Keratinocyte (primary cell): Measurements from ENCODE around the gene ZBTB20.

Experiments
- EZH2 ChIP-seq: IDR thresholded peaks from one replicate; pipeline ENCODE4 v1.6.1; 2012; ENCODE audit warnings: inconsistent platforms, mild to moderate bottlenecking, low read length, moderate library complexity
- TF ChIP-seq, protein P1 (sequence below), 3 experiments: IDR thresholded peaks in 1 of 3; conservative IDR thresholded peaks in 1 of 3; optimal IDR thresholded peaks in 1 of 3; 2 replicates in 2 of 3; 3 replicates in 1 of 3; pipeline versions ENCODE3 to v1.5.1; 2011; ENCODE audit warnings: low read length in 3 of 3, mild to moderate bottlenecking in 3 of 3, moderate library complexity in 2 of 3, control low read depth in 1 of 3, inconsistent platforms in 1 of 3; ENCODE audit not compliant: insufficient read depth in 2 of 3; ENCODE audit errors: extremely low read depth in 1 of 3

DNA sequence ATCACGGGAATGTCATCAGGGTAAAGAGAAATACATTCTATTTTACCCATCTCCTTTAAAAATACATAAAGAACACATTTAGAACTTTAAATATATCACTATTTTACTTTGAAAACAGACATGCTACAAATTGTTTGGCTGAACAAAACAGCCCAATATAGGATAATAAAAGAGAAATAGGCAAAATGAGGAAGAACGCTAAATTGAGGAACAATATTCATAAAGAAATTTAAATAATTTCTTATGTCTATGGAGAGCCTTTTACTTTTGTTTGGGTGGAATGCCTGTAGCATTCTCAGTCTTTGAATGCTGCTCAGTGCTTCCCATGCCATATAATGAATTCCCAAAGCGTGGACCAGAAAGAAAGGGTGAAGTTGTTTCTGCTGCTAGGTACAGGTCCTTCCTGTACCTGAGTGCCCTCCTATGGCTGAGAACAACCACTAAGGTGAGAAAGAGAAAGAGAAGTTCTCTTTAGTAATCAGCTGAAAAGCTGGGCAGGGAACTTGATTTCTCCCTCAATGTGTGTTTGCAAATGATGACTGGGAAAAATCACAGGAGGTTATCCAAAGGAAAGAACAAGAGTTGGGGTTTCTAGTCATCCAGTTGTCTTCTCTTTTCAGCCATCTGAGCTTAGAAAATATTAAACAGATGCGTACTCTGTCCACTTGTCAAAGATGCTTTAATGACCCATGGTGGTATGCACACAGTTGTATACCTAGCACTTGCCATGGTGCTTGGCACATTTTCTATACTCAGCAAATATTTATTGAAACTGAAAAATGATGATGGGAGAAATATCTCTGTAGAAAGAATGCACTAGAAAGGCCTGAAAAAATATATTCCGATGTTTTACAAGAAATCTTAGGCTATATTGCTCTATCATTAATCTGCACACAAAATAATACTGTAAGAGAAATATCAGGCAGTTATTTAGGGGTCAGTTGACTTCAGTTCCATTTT, 448.7 kb downstream of the ZBTB20 start:
- TF ChIP-seq, protein P1, sequence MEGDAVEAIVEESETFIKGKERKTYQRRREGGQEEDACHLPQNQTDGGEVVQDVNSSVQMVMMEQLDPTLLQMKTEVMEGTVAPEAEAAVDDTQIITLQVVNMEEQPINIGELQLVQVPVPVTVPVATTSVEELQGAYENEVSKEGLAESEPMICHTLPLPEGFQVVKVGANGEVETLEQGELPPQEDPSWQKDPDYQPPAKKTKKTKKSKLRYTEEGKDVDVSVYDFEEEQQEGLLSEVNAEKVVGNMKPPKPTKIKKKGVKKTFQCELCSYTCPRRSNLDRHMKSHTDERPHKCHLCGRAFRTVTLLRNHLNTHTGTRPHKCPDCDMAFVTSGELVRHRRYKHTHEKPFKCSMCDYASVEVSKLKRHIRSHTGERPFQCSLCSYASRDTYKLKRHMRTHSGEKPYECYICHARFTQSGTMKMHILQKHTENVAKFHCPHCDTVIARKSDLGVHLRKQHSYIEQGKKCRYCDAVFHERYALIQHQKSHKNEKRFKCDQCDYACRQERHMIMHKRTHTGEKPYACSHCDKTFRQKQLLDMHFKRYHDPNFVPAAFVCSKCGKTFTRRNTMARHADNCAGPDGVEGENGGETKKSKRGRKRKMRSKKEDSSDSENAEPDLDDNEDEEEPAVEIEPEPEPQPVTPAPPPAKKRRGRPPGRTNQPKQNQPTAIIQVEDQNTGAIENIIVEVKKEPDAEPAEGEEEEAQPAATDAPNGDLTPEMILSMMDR (optimal IDR thresholded peaks at IDR 0.05 in 1 of 3, IDR thresholded peaks at IDR 0.05 in 1 of 3, conservative IDR thresholded peaks at IDR 0.05 in 1 of 3; ENCODE audit: extremely low read depth in 1 of 3, insufficient read depth in 2 of 3, low read length in 3 of 3): peak in 1 of 3 experiments; percentile 7
- TF ChIP-seq EZH2: no peak
